ENCODE results near the gene ARL15. TPM values are rescaled to one million over a fixed set of nuclear protein-coding genes. Genes with fewer than 3 reads are reported as not detected.

The ARL15 gene
- polyA plus RNA-seq, 1 of the 3 experiments (the other 2 are of a cell fraction): 6.4 TPM

DNA sequence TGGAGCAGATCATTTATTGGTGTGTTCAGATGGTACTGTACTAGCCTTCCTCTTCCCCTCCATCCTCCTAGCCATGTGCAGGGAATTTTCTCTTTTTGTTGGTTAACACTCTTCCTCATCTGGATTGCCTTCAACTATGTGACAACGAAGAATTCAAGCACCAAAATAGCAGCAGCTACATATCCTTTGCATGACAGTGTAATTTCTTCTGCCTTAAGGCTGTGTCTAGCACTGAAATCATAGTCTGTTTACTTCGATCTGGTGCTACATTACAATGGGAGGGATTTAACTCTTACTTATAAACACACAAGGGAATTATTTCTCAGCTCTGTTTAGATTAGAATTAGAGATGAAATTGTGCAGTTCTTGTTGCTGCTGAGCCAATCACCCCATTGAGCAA, 260.4 kb downstream of the ARL15 start:
- 27% methylated on average over 2 of the region's 2 CpGs for WGBS (ENCODE audit: low lambda C conversion rate)
- no peak for DNase-seq
- H3K4me2 ChIP-seq: no peak overlapping the region

More for the DNA sequence above, 260.4 kb downstream of the ARL15 start:
- Histone ChIP-seq H2AFZ (ENCODE audit: low read depth) (no peak overlapping the region), H3K79me2 (ENCODE audit: insufficient read depth) (no peaks in the 10 kb centered on the region), H3K27me3 (ENCODE audit: insufficient read depth) (no peaks in the 10 kb centered on the region), H3K4me3 (ENCODE audit: low read depth in 2 of 2, low read length in 1 of 2) (no peak overlapping the region), H3K9me3 (no peaks in the 10 kb centered on the region), H3K36me3 (replicated peaks in 1 of 2; ENCODE audit: control insufficient read depth in 1 of 2, insufficient read depth in 2 of 2, low read length in 1 of 2) (no peaks in the 10 kb centered on the region), H3F3A (replicated peaks; ENCODE audit: insufficient read depth) (peaks cover 5% of the 10 kb centered on the region), H3K9me2 (no peaks in the 10 kb centered on the region), H4K20me1 (ENCODE audit: insufficient read depth) (no peaks in the 10 kb centered on the region), H3K4me1 (ENCODE audit: control insufficient read depth in 1 of 2, insufficient read depth in 2 of 2, low read depth in 1 of 2, low read length in 1 of 2) (no peaks in the 10 kb centered on the region; a peak in 1 of 4 replicates), H3K9ac (no peak overlapping the region), H3K27ac (ENCODE audit: low read depth in 2 of 2, low read length in 1 of 2) (peak overlapping the region in 1 of 2 experiments; percentile 11; a peak in 2 of 4 replicates)
- CTCF ChIA-PET: no interaction called here
- POLR2A ChIA-PET: no interaction called here
- TF ChIP-seq FOXM1 (IDR thresholded peaks at IDR 0.05; ENCODE audit: low read depth): no peak
- no peak for TF ChIP-seq ELF1 (IDR thresholded peaks at IDR 0.05)
- TF ChIP-seq EP300 (IDR thresholded peaks at IDR 0.05; ENCODE audit: borderline replicate concordance in 1 of 2, low read depth in 1 of 2, low read length in 1 of 2): no peak
- no peak for TF ChIP-seq ZBTB33 (IDR thresholded peaks at IDR 0.05; ENCODE audit: borderline replicate concordance, low read depth)
- TF ChIP-seq, protein P1, sequence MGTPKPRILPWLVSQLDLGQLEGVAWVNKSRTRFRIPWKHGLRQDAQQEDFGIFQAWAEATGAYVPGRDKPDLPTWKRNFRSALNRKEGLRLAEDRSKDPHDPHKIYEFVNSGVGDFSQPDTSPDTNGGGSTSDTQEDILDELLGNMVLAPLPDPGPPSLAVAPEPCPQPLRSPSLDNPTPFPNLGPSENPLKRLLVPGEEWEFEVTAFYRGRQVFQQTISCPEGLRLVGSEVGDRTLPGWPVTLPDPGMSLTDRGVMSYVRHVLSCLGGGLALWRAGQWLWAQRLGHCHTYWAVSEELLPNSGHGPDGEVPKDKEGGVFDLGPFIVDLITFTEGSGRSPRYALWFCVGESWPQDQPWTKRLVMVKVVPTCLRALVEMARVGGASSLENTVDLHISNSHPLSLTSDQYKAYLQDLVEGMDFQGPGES (IDR thresholded peaks at IDR 0.05; ENCODE audit: low read depth, low read length): no peak
- no peak for TF ChIP-seq FOXJ3 (CRISPR knock-in tag; IDR thresholded peaks at IDR 0.05)
- TF ChIP-seq, protein P2, sequence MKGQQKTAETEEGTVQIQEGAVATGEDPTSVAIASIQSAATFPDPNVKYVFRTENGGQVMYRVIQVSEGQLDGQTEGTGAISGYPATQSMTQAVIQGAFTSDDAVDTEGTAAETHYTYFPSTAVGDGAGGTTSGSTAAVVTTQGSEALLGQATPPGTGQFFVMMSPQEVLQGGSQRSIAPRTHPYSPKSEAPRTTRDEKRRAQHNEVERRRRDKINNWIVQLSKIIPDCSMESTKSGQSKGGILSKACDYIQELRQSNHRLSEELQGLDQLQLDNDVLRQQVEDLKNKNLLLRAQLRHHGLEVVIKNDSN (IDR thresholded peaks at IDR 0.05; ENCODE audit: borderline replicate concordance, low read depth): no peak
- TF ChIP-seq, protein P3, sequence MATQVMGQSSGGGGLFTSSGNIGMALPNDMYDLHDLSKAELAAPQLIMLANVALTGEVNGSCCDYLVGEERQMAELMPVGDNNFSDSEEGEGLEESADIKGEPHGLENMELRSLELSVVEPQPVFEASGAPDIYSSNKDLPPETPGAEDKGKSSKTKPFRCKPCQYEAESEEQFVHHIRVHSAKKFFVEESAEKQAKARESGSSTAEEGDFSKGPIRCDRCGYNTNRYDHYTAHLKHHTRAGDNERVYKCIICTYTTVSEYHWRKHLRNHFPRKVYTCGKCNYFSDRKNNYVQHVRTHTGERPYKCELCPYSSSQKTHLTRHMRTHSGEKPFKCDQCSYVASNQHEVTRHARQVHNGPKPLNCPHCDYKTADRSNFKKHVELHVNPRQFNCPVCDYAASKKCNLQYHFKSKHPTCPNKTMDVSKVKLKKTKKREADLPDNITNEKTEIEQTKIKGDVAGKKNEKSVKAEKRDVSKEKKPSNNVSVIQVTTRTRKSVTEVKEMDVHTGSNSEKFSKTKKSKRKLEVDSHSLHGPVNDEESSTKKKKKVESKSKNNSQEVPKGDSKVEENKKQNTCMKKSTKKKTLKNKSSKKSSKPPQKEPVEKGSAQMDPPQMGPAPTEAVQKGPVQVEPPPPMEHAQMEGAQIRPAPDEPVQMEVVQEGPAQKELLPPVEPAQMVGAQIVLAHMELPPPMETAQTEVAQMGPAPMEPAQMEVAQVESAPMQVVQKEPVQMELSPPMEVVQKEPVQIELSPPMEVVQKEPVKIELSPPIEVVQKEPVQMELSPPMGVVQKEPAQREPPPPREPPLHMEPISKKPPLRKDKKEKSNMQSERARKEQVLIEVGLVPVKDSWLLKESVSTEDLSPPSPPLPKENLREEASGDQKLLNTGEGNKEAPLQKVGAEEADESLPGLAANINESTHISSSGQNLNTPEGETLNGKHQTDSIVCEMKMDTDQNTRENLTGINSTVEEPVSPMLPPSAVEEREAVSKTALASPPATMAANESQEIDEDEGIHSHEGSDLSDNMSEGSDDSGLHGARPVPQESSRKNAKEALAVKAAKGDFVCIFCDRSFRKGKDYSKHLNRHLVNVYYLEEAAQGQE (IDR thresholded peaks at IDR 0.05; ENCODE audit: low read depth, low read length): no peak
- peak; percentile 11; the same call in 1 of the 2 replicates for TF ChIP-seq MEF2A (IDR thresholded peaks at IDR 0.05; ENCODE audit: borderline replicate concordance, low read depth)
- TF ChIP-seq, protein P4, sequence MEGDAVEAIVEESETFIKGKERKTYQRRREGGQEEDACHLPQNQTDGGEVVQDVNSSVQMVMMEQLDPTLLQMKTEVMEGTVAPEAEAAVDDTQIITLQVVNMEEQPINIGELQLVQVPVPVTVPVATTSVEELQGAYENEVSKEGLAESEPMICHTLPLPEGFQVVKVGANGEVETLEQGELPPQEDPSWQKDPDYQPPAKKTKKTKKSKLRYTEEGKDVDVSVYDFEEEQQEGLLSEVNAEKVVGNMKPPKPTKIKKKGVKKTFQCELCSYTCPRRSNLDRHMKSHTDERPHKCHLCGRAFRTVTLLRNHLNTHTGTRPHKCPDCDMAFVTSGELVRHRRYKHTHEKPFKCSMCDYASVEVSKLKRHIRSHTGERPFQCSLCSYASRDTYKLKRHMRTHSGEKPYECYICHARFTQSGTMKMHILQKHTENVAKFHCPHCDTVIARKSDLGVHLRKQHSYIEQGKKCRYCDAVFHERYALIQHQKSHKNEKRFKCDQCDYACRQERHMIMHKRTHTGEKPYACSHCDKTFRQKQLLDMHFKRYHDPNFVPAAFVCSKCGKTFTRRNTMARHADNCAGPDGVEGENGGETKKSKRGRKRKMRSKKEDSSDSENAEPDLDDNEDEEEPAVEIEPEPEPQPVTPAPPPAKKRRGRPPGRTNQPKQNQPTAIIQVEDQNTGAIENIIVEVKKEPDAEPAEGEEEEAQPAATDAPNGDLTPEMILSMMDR (IDR thresholded peaks at IDR 0.05): no peak
- peak; percentile 64 for TF ChIP-seq NFIC (IDR thresholded peaks at IDR 0.05; ENCODE audit: borderline replicate concordance)
- TF ChIP-seq RCOR1 (IDR thresholded peaks at IDR 0.05; ENCODE audit: low read length): no peak
- TF ChIP-seq, protein P5, sequence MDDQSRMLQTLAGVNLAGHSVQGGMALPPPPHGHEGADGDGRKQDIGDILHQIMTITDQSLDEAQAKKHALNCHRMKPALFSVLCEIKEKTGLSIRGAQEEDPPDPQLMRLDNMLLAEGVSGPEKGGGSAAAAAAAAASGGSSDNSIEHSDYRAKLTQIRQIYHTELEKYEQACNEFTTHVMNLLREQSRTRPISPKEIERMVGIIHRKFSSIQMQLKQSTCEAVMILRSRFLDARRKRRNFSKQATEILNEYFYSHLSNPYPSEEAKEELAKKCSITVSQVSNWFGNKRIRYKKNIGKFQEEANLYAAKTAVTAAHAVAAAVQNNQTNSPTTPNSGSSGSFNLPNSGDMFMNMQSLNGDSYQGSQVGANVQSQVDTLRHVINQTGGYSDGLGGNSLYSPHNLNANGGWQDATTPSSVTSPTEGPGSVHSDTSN (IDR thresholded peaks at IDR 0.05): peak; percentile 60
- TF ChIP-seq GATA2 (CRISPR knock-in tag; IDR thresholded peaks at IDR 0.05): no peak
- TF ChIP-seq TAF1 (IDR thresholded peaks at IDR 0.05; ENCODE audit: borderline replicate concordance, low read depth, low read length): no peak
- no peak for TF ChIP-seq MXI1 (IDR thresholded peaks at IDR 0.05; ENCODE audit: low read depth, low read length)
- TF ChIP-seq YY1 (IDR thresholded peaks at IDR 0.05; ENCODE audit: low read depth): no peak
- TF ChIP-seq, protein P6, sequence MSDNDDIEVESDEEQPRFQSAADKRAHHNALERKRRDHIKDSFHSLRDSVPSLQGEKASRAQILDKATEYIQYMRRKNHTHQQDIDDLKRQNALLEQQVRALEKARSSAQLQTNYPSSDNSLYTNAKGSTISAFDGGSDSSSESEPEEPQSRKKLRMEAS (IDR thresholded peaks at IDR 0.05; ENCODE audit: low read depth): no peak
- 0 out of 2 replicates have a peak, but pooled peaks have one; percentile 17 for TF ChIP-seq TCF12 (IDR thresholded peaks at IDR 0.05)
- no peak for TF ChIP-seq FOSL2 (IDR thresholded peaks at IDR 0.05; ENCODE audit: borderline replicate concordance, low read depth)
- TF ChIP-seq TEAD4 (IDR thresholded peaks at IDR 0.05; ENCODE audit: borderline replicate concordance, insufficient read depth): 0 out of 2 replicates have a peak, but pooled peaks have one; percentile 21
- no peak for TF ChIP-seq RFX5 (IDR thresholded peaks at IDR 0.05; ENCODE audit: low read length)
- TF ChIP-seq POLR2AphosphoS5 (IDR thresholded peaks at IDR 0.05; ENCODE audit: low read depth, low read length): no peak
- TF ChIP-seq JUND (IDR thresholded peaks at IDR 0.05): 0 out of 2 replicates have a peak, but pooled peaks have one; percentile 3

Data from SK-N-SH (cell line).